Neural progenitor cell (in vitro differentiated cells): Measurements from ENCODE around the gene CETN1. TPM values are rescaled to one million over a fixed set of nuclear protein-coding genes. Genes with fewer than 3 reads are reported as not detected.
A peak's percentile ranks its signal among the peaks of the same experiment; 100 is the strongest.

Experiments
- DNase-seq: peaks from one replicate; pipeline ENCODE4 v3.0.0-alpha.2; 2016; ENCODE audit warnings: low spot score
- H2AFZ ChIP-seq: fragments of 200-600 bp; sonication (generic); replicated peaks from 2 replicates; pipeline ENCODE4 v1.6.1; 2016; ENCODE audit warnings: antibody characterized with exemption
- H3F3A ChIP-seq: fragments of 200-600 bp; sonication (generic); 2 replicates; pipeline ENCODE4 v1.6.1; 2016; ENCODE audit warnings: antibody characterized with exemption, low read depth
- H3K27ac ChIP-seq: fragments of 200-600 bp; sonication (generic); 2 replicates; pipeline ENCODE4 v1.5.1; 2016; ENCODE audit warnings: mild to moderate bottlenecking
- H3K27me3 ChIP-seq: fragments of 200-600 bp; sonication (generic); 2 replicates; pipeline ENCODE4 v1.6.1; 2016; ENCODE audit warnings: mild to moderate bottlenecking, moderate library complexity
- H3K36me3 ChIP-seq: fragments of 200-600 bp; sonication (generic); 2 replicates; pipeline ENCODE4 v1.5.1; 2016
- H3K4me1 ChIP-seq: fragments of 200-600 bp; sonication (generic); 2 replicates; pipeline ENCODE4 v1.6.1; 2016; ENCODE audit warnings: mixed run types
- H3K4me2 ChIP-seq: fragments of 200-600 bp; sonication (generic); 2 replicates; pipeline ENCODE4 v1.6.1; 2016
- H3K4me3 ChIP-seq: fragments of 200-600 bp; sonication (generic); 2 replicates; pipeline ENCODE4 v1.5.1; 2016
- H3K79me2 ChIP-seq: fragments of 200-600 bp; sonication (generic); 2 replicates; pipeline ENCODE4 v1.6.1; 2016; ENCODE audit warnings: low read depth
- H3K9ac ChIP-seq: fragments of 200-600 bp; sonication (generic); 2 replicates; pipeline ENCODE4 v1.6.1; 2016
- H3K9me3 ChIP-seq: fragments of 200-600 bp; sonication (generic); 2 replicates; pipeline ENCODE4 v1.5.1; 2016; ENCODE audit warnings: low read depth
- H4K20me1 ChIP-seq: fragments of 200-600 bp; sonication (generic); 2 replicates; pipeline ENCODE4 v1.6.1; 2016; ENCODE audit warnings: low read depth
- H3K27ac Mint-ChIP-seq: 3 replicates; pipeline ENCODE4 v1.8.0; 2021; ENCODE audit warnings: mixed read lengths
- H3K27me3 Mint-ChIP-seq: 2 replicates; pipeline ENCODE4 v1.8.0; 2022; ENCODE audit warnings: low read depth, mild to moderate bottlenecking, inconsistent platforms, moderate library complexity, mixed read lengths; ENCODE audit not compliant: insufficient read depth
- H3K36me3 Mint-ChIP-seq: 3 replicates; pipeline ENCODE4 v1.8.0; 2021; ENCODE audit warnings: mixed read lengths
- H3K4me1 Mint-ChIP-seq: 3 replicates; pipeline ENCODE4 v1.8.0; 2021; ENCODE audit warnings: mixed read lengths
- H3K4me3 Mint-ChIP-seq: 3 replicates; pipeline ENCODE4 v1.8.0; 2021; ENCODE audit warnings: mild to moderate bottlenecking, moderate library complexity, mixed read lengths
- H3K9me3 Mint-ChIP-seq: 3 replicates; pipeline ENCODE4 v1.8.0; 2020; ENCODE audit warnings: mixed read lengths
- EZH2 ChIP-seq: fragments of 200-600 bp; sonication (generic); IDR thresholded peaks from 2 replicates; pipeline ENCODE4 v1.6.1; 2017; ENCODE audit warnings: antibody characterized with exemption, mild to moderate bottlenecking, moderate library complexity
- EZH2phosphoT487 ChIP-seq: fragments of 200-600 bp; sonication (generic); IDR thresholded peaks from 2 replicates; pipeline ENCODE4 v1.6.1; 2017; ENCODE audit warnings: antibody characterized with exemption
- total RNA-seq: library from RNA; depleted of rRNA; stranded (reverse); fragments of >200 nt; gene quantifications from 2 replicates; pipeline ENCODE4 v1.2.3, GENCODE V29; 2015; ENCODE audit warnings: low replicate concordance
- TF ChIP-seq, protein P1 (sequence below): fragments of 200-600 bp; sonication (generic); IDR thresholded peaks from 2 replicates; pipeline ENCODE4 v1.5.1; 2017; ENCODE audit warnings: antibody characterized with exemption, mild to moderate bottlenecking

Gene CETN1
- total RNA-seq, 1 donor from 2014 or later = not detected

DNA sequence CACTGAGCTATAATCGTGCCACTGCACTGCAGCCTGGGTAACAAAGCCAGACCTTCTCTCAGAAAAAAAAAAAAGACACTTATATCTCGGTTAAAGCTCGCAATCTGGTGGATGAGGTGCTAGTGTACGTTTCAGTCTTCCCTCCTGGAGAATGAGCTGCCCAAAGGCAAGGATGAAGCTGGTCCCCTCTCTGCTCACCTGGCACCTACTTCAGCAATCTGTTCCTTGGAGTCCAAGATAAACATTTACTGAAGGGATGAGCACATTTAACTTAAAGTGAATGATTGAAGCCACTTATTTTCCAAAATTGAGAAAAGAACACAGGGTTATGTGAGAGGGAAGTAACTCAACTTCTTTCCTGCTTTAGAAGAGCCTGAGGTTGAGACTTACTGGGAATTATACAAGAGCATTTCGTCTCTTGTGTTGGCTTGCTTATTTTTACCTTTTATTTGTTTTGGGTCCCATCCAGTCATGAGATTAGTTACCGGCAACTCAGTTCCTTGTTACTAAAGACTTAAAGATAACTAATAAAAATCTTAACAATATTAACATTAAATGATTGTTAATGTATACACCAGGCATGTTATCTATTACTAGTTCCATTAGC lies 46.1 kb upstream of the CETN1 start:
- Histone ChIP-seq H3K4me3 (no peak overlapping the region), H3K4me2 (no peak overlapping the region), H3K4me1 (no peaks in the 10 kb centered on the region), H3K27me3 (no peaks in the 10 kb centered on the region), H3K9ac (no peak overlapping the region), H3K36me3 (no peaks in the 10 kb centered on the region), H4K20me1 (no peaks in the 10 kb centered on the region), H3K27ac (no peak overlapping the region), H3F3A (no peaks in the 10 kb centered on the region), H2AFZ (no peak overlapping the region), H3K9me3 (no peaks in the 10 kb centered on the region), H3K79me2 (no peaks in the 10 kb centered on the region)
- TF ChIP-seq EZH2 (no peak), EZH2phosphoT487 (no peak)
- TF ChIP-seq, protein P1, sequence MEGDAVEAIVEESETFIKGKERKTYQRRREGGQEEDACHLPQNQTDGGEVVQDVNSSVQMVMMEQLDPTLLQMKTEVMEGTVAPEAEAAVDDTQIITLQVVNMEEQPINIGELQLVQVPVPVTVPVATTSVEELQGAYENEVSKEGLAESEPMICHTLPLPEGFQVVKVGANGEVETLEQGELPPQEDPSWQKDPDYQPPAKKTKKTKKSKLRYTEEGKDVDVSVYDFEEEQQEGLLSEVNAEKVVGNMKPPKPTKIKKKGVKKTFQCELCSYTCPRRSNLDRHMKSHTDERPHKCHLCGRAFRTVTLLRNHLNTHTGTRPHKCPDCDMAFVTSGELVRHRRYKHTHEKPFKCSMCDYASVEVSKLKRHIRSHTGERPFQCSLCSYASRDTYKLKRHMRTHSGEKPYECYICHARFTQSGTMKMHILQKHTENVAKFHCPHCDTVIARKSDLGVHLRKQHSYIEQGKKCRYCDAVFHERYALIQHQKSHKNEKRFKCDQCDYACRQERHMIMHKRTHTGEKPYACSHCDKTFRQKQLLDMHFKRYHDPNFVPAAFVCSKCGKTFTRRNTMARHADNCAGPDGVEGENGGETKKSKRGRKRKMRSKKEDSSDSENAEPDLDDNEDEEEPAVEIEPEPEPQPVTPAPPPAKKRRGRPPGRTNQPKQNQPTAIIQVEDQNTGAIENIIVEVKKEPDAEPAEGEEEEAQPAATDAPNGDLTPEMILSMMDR = no peak
- no peak for DNase-seq
- no peak overlapping the region for H3K4me3 Mint-ChIP-seq
- H3K27me3 Mint-ChIP-seq = peaks cover 6% of the 10 kb centered on the region
- peaks cover 2% of the 10 kb centered on the region for H3K9me3 Mint-ChIP-seq
- H3K4me1 Mint-ChIP-seq = no peaks in the 10 kb centered on the region
- no peak overlapping the region for H3K27ac Mint-ChIP-seq
- H3K36me3 Mint-ChIP-seq = no peaks in the 10 kb centered on the region

DNA sequence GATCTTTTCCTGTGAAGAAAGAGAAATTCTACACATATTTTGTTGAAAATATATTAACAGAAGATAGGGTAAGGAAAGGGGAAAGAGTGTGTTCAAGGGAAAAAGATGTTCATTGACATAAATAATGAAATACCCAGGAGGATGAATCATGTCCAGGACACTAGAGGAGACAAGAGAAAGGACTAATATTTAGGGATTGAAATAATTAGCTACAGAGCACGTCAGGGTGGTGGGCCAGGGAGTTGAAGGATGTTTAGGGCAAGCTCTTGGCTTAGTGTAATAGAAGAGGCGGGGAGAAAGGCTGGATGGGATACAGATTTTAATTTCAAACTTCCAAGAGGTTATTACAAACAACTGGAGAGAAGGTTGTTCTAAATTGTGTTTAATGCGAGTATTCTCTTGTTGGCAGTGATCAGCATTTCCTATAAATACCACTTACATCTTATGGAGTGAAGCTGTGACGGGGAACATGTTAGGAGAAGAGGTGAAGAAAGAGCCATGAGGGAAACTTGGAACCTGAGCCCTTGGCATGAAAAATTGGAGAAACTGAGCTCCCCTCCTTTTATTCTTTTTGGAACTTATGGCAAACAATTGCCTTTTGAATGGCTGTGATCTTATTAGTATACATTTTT lies 36.6 kb upstream of the CETN1 start:
- no peaks in the 10 kb centered on the region for H3K27me3 ChIP-seq
- H3K79me2 ChIP-seq = no peaks in the 10 kb centered on the region
- no peak overlapping the region for H3K4me3 Mint-ChIP-seq
- H3K9me3 ChIP-seq = no peaks in the 10 kb centered on the region
- H3F3A ChIP-seq = no peaks in the 10 kb centered on the region
- H3K4me3 ChIP-seq = no peak overlapping the region
- no peak overlapping the region for H3K9ac ChIP-seq
- H2AFZ ChIP-seq = no peak overlapping the region
- no peaks in the 10 kb centered on the region for H3K36me3 ChIP-seq
- H3K4me1 ChIP-seq = peaks cover 3% of the 10 kb centered on the region
- H3K27ac Mint-ChIP-seq = no peak overlapping the region
- no peaks in the 10 kb centered on the region for H3K36me3 Mint-ChIP-seq
- H3K27ac ChIP-seq = no peak overlapping the region
- H3K4me2 ChIP-seq = no peak overlapping the region
- H3K27me3 Mint-ChIP-seq = no peaks in the 10 kb centered on the region
- no peaks in the 10 kb centered on the region for H3K4me1 Mint-ChIP-seq
- no peak for DNase-seq
- H3K9me3 Mint-ChIP-seq = peaks cover 6% of the 10 kb centered on the region
- TF ChIP-seq EZH2 (no peak), EZH2phosphoT487 (no peak)
- TF ChIP-seq, protein P1 = no peak
- no peaks in the 10 kb centered on the region for H4K20me1 ChIP-seq

DNA sequence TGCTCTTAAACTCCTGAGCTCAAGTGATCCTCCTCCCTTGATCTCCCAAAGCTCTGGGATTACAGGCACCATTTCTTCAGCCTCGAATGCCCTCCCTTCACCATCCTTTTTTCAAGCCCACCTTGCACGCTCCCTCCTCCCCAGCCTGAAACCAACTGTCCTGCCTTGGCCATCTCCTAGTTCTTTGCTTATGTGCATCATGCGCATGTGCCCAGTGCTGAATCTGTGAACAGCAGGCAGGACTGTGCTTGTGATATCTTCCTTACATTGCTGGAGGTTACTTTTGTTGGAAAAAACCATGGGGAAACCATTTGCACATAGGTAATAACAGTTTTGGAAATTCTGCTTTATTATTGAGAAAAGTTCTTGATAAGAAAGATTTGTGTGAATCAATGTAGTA lies 30.2 kb upstream of the CETN1 start:
- no peak overlapping the region for H3K4me3 ChIP-seq
- no peaks in the 10 kb centered on the region for H3K79me2 ChIP-seq
- H3K36me3 ChIP-seq = no peaks in the 10 kb centered on the region
- no peak for DNase-seq
- Mint-ChIP-seq H3K9me3 (peaks cover 20% of the 10 kb centered on the region), H3K4me1 (no peaks in the 10 kb centered on the region), H3K27me3 (peaks cover 5% of the 10 kb centered on the region), H3K36me3 (no peaks in the 10 kb centered on the region), H3K4me3 (no peak overlapping the region), H3K27ac (peak overlapping the region; percentile 76)
- TF ChIP-seq EZH2 = no peak
- TF ChIP-seq, protein P1 = no peak
- no peak for TF ChIP-seq EZH2phosphoT487
- H3K9me3 ChIP-seq = no peaks in the 10 kb centered on the region
- no peaks in the 10 kb centered on the region for H4K20me1 ChIP-seq
- no peaks in the 10 kb centered on the region for H3K27me3 ChIP-seq
- H3K27ac ChIP-seq = no peak overlapping the region
- H3K9ac ChIP-seq = no peak overlapping the region
- no peak overlapping the region for H3K4me2 ChIP-seq
- H2AFZ ChIP-seq = no peak overlapping the region
- H3K4me1 ChIP-seq = no peaks in the 10 kb centered on the region
- no peaks in the 10 kb centered on the region for H3F3A ChIP-seq
